Mucosa of gallbladder (tissue), 1 donor: ENCODE measurements around the gene ACSS3. TPM values are rescaled to one million over a fixed set of nuclear protein-coding genes. Genes with fewer than 3 reads are reported as not detected.

Experiments
- DNase-seq: peaks from one replicate; pipeline ENCODE4 v3.0.0-alpha.2; 2020; ENCODE audit warnings: low spot score
- total RNA-seq: library from RNA; stranded (reverse); gene quantifications from one replicate; pipeline ENCODE4 v1.2.1, GENCODE V29; 2021
- donor health status: DM: no; HTN: no; CAD: no.

Gene ACSS3
- total RNA-seq, 1 donor from 2014 or later: 24.4 TPM

DNA sequence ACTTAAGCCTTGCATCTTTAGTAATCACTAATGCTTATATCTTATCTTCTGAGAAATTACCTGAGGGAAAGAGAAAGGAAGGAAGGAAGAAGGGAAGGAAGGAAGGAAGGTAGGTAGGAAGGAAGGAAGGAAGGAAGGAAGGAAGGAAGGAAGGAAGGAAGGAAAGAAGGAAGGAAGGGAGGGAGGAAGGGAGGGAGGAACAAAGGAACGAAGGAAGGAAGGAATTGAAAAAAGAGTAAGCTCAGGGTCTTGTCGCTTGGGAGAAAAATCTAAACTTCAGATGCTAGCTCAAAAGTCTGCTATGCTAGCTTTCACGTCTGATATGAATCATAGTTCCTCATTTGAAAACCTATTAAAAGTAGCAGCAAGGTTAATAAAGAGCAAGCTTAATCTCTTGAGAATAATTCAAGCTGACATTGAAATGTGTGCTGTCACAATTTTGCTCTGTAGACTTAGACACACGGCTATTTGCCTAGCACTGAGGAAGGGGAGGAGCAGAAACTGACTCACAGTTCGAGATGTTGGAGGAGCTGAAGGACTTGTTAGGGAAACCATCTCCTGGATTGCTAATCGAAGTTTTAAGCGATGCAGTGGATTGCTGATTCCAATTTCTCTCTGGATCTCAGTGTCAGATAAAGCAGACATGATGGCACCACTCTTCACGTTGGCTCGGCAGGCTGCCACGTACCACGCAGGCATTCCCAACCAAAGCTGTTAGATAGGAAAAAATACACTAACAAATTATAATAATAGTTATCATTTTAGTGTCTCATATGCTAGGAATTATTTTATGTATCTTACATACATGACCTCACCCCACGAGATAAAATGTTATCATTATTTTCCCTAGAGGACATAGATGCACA lies 216.7 kb downstream of the ACSS3 start:
- no peak for DNase-seq

DNA sequence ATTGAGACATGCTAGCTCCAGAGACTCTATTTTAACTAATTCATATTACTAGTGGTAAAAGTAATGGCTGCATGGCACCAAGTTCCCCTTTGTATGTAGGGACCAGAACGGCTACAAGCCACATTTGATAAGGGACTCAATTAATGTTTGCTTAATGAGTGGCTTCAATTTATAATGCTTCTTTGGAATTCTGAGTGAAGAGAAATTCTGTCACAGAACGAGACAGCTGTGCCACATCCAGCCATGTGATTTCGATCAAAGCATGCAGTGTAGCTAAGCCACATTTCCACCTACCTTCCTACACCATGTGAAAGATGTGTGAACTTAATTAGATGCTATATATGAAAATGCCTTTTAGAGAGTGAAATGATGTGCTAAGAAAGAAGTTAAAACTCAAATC lies 217.4 kb downstream of the ACSS3 start:
- no peak for DNase-seq

DNA sequence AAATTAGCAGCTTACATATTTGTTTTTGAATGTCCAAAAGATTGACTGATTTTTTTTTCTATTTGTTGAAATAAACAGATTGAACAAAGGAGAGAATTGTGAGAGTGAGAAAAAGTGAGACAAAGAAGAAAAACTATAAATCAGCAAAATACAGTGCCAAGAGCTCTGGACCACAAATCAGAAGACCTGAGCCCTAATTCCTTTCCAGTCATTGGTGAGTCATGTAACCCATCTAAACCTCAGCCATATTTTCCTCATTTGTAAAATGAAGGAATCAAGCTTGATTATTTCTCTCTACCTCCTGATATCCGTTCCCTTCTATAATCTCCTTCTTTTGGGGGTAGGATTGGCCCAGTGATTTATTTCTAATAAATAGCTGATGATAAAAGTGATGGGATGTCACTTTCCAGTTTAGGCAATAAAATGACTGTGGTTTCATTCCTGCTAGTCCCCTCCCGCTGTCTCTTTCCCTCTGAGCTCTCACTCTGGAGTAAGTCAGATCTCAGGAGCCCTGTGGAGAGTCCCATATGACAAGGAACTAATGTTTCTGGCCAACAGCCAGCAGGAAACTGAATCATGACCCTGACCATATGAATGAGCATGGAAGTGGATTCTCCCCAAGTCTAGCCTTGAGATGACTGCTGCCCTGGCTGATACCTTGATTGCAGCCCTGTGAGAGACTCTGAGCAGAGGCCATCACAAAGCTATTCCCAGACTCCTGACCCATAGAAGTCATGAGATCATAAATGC lies 218.9 kb downstream of the ACSS3 start:
- no peak for DNase-seq

DNA sequence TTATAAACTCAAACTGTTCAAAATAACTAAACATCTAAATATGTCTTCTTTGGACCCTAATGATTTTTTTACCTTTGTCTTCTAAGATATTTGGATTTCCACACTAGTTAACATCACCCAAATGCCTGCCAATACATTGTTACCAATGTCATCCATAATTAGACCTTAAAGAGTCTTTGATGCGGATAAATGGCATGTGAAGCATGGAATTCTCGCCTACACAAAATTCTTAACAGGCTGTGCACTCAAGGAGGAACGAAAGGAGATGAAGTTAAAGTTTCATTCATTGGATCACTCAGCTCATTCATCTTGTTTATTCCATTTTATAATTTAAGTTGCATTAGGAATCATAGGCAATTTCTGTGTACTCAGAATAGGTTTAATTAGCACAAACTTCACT lies 219.7 kb downstream of the ACSS3 start:
- DNase-seq: no peak

DNA sequence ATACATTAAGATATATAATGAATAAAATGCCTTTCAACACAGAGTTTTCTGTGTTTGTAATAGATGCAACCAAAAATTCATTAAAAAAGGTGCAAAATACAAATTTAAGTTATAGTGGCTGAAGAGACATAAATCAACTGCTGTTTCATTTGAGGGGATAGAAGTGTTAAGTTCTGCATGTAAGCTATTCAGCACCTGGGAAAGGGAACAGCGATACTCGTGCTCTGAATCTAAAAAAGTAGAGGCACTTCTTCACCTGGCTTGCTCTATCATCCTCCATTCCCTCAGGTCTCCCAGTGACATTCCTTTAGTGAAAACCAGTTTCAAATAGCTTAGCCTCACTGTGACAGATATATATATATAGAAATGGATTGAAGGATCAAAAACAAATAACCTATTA lies 222.6 kb downstream of the ACSS3 start:
- no peak for DNase-seq

DNA sequence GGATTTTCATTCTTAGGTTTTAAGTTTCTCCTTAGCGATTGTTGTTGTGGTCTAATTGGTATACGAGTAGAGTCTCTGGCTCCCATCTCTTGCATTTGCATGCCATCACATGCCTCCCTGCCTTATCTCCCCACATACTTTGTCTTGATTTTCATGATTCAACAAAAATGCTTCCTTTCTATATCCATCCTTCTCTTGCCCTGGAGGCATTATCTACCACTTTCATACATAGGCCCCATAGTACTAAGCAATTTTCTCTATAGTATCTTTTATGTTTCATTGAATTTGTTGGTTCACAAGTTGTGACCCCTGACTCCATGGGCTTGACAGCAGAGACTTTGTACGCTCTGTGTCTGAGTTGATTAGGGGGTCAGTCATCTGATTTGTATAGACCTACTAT lies 226.1 kb downstream of the ACSS3 start:
- no peak for DNase-seq

Other genes with a start within 250 kb of the ACSS3 start
- gene LIN7A, start 140.1 kb upstream of the ACSS3 start, total RNA-seq: 25.4 TPM